ENCODE measurements around the gene IFFO2.

Gene IFFO2

DNA sequence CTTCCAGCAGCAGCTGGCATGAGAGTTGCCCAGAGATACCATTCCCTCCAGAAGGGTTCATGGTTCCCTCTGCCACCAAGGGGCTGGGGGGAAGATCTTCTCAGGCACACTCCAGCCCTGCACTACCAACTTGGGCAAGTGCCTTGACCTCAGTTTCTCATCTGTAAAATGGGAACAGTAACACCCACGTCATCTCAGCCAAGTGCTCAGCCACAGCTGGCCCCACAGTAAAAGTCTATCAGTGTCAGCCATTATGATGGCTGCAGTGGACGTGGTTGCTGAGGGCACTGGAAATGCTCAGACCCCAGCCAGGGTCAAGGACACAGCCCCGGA lies 80.7 kb downstream of the IFFO2 start:
- TF ChIP-seq CREB1 (IDR thresholded peaks at IDR 0.05; ENCODE audit: low read depth) (no peak), EGR1 (IDR thresholded peaks at IDR 0.05) (no peak), ZBTB7A (IDR thresholded peaks at IDR 0.05; ENCODE audit: low read depth) (no peak), YY1 (IDR thresholded peaks at IDR 0.05; ENCODE audit: low read depth) (no peak), EP300 (IDR thresholded peaks at IDR 0.05; ENCODE audit: borderline replicate concordance) (no peak), TCF12 (IDR thresholded peaks at IDR 0.05; ENCODE audit: low read depth) (no peak), NFIC (IDR thresholded peaks at IDR 0.05) (no peak), FOXM1 (IDR thresholded peaks at IDR 0.05; ENCODE audit: borderline replicate concordance, low read depth) (no peak), CEBPB (IDR thresholded peaks at IDR 0.05) (no peak), TEAD4 (IDR thresholded peaks at IDR 0.05) (no peak), TAF1 (IDR thresholded peaks at IDR 0.05; ENCODE audit: low read depth) (no peak), RAD21 (IDR thresholded peaks at IDR 0.05; ENCODE audit: low read depth) (no peak)
- TF ChIP-seq, protein P1, sequence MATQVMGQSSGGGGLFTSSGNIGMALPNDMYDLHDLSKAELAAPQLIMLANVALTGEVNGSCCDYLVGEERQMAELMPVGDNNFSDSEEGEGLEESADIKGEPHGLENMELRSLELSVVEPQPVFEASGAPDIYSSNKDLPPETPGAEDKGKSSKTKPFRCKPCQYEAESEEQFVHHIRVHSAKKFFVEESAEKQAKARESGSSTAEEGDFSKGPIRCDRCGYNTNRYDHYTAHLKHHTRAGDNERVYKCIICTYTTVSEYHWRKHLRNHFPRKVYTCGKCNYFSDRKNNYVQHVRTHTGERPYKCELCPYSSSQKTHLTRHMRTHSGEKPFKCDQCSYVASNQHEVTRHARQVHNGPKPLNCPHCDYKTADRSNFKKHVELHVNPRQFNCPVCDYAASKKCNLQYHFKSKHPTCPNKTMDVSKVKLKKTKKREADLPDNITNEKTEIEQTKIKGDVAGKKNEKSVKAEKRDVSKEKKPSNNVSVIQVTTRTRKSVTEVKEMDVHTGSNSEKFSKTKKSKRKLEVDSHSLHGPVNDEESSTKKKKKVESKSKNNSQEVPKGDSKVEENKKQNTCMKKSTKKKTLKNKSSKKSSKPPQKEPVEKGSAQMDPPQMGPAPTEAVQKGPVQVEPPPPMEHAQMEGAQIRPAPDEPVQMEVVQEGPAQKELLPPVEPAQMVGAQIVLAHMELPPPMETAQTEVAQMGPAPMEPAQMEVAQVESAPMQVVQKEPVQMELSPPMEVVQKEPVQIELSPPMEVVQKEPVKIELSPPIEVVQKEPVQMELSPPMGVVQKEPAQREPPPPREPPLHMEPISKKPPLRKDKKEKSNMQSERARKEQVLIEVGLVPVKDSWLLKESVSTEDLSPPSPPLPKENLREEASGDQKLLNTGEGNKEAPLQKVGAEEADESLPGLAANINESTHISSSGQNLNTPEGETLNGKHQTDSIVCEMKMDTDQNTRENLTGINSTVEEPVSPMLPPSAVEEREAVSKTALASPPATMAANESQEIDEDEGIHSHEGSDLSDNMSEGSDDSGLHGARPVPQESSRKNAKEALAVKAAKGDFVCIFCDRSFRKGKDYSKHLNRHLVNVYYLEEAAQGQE (IDR thresholded peaks at IDR 0.05; ENCODE audit: low read depth): no peak
- TF ChIP-seq, protein P2, sequence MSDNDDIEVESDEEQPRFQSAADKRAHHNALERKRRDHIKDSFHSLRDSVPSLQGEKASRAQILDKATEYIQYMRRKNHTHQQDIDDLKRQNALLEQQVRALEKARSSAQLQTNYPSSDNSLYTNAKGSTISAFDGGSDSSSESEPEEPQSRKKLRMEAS (IDR thresholded peaks at IDR 0.05): no peak
- TF ChIP-seq, protein P3, sequence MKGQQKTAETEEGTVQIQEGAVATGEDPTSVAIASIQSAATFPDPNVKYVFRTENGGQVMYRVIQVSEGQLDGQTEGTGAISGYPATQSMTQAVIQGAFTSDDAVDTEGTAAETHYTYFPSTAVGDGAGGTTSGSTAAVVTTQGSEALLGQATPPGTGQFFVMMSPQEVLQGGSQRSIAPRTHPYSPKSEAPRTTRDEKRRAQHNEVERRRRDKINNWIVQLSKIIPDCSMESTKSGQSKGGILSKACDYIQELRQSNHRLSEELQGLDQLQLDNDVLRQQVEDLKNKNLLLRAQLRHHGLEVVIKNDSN (IDR thresholded peaks at IDR 0.05): no peak

DNA sequence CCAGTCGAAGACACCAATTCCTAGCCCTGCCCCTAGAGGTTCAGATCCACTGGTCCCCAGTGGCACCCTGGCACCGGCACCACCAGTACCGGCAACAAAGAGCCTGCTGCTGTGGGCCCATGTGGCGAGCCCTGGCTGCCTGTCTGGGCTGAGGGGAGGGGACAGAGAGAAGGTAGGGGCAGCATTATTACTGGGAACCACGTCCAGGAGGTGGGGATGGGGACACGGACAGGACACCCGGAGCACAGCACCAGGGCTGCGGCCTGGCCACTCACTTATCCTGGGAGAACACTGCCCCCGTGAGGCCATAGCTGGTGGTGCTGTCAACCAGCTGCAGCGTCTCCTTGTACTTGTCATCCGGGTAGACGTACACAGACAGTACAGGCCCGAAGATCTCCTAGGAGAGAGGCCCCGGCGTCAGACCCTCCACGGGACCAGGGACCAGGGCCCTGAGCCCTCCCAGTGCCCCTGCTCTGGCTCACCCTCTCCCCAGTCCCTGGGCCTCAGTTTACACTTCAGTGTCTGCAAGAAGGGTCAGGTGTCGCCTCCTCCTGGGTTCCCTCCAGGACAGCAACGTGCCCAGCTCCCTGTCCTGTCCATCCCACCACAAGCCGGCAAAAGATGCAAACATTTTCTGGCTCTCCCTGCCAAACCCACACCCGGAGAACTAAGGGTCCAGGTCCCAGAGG lies 81.2 kb downstream of the IFFO2 start:
- TF ChIP-seq RAD21 (IDR thresholded peaks at IDR 0.05; ENCODE audit: low read depth) (peak; percentile 83), YY1 (IDR thresholded peaks at IDR 0.05; ENCODE audit: low read depth) (no peak)

DNA sequence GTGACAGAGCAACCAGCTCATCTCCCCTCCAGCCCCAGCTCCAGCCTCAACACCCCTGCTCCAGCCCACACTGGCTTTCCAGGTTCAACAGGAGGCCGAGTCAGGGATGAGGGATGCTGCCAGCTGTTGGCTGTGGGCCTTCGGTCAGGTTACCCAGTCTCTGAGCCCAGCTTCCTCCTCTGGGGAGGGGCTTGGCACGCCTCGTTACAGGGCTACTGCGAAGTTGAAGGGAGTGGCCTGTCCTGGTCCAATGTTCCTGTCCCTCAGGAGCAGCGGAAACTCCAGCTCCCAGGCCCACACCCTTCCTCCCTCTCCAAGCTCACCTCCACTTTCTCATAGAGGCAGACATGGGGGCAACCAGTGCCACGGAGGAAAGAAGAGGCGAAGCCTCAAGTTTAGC lies 81.9 kb downstream of the IFFO2 start:
- TF ChIP-seq TCF12 (IDR thresholded peaks at IDR 0.05; ENCODE audit: low read depth) (no peak), ZBTB7A (IDR thresholded peaks at IDR 0.05; ENCODE audit: low read depth) (no peak), EGR1 (IDR thresholded peaks at IDR 0.05) (no peak), RAD21 (IDR thresholded peaks at IDR 0.05; ENCODE audit: low read depth) (no peak), TEAD4 (IDR thresholded peaks at IDR 0.05) (no peak), YY1 (IDR thresholded peaks at IDR 0.05; ENCODE audit: low read depth) (no peak), CREB1 (IDR thresholded peaks at IDR 0.05; ENCODE audit: low read depth) (no peak), CEBPB (IDR thresholded peaks at IDR 0.05) (no peak), FOXM1 (IDR thresholded peaks at IDR 0.05; ENCODE audit: borderline replicate concordance, low read depth) (no peak), EP300 (IDR thresholded peaks at IDR 0.05; ENCODE audit: borderline replicate concordance) (no peak), NFIC (IDR thresholded peaks at IDR 0.05) (no peak)
- TF ChIP-seq, protein P1 (IDR thresholded peaks at IDR 0.05; ENCODE audit: low read depth): no peak

DNA sequence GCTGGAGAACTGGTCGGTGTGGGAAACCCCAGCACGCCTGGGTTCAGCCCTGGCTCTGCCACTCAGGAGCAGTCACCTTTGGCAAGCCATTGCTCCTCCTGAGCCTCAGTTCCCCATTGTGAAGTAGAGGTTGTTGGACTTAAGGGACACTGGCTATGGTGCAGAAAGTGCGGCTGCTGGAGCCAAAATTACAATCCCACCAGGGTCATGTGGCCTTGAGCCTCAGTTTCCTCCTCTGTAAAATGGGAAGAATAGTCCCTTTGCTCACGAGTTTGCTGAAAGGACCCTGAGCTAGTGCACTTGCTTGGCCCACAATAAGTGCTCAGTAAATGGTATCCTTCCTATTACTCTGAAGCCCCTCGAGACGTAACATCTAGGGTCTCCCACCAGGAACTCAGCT lies 82.4 kb downstream of the IFFO2 start:
- TF ChIP-seq CREB1 (IDR thresholded peaks at IDR 0.05; ENCODE audit: low read depth) (no peak), RAD21 (IDR thresholded peaks at IDR 0.05; ENCODE audit: low read depth) (no peak), CEBPB (IDR thresholded peaks at IDR 0.05) (no peak), ZBTB7A (IDR thresholded peaks at IDR 0.05; ENCODE audit: low read depth) (no peak), TCF12 (IDR thresholded peaks at IDR 0.05; ENCODE audit: low read depth) (no peak)
- TF ChIP-seq, protein P2 (IDR thresholded peaks at IDR 0.05): no peak
- TF ChIP-seq, protein P1 (IDR thresholded peaks at IDR 0.05; ENCODE audit: low read depth): no peak

DNA sequence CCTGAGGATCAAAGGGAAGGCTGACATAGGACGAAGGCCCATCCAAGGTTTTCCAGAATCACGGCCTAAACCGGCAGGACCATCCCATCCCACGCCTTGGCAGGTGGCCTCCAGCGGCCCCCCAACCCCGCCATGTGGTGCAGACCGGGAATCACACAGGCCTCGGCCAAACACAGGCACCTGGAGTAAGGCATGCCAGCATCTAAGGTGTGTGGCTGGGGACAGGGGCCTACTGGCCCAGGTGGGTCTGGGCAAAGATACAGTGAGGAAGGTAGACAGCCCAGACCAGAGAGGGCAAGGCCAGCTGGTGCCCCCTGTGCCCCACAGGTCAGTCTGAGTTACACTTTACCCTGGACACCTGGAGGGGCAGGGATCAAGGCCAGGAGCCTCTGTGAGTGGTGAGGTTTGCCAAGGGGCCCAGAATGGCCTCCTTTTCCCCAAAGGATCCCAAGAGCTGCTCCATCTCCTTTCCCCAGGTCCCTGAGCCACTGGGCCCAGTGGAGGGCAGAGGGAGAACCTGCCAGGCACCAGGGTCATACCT lies 84.3 kb downstream of the IFFO2 start:
- TF ChIP-seq ZBTB7A (IDR thresholded peaks at IDR 0.05; ENCODE audit: low read depth) (no peak), TEAD4 (IDR thresholded peaks at IDR 0.05) (no peak), CEBPB (IDR thresholded peaks at IDR 0.05) (no peak), EP300 (IDR thresholded peaks at IDR 0.05; ENCODE audit: borderline replicate concordance) (no peak), TAF1 (IDR thresholded peaks at IDR 0.05; ENCODE audit: low read depth) (no peak), TCF12 (IDR thresholded peaks at IDR 0.05; ENCODE audit: low read depth) (no peak), RAD21 (IDR thresholded peaks at IDR 0.05; ENCODE audit: low read depth) (no peak), EGR1 (IDR thresholded peaks at IDR 0.05) (no peak), YY1 (IDR thresholded peaks at IDR 0.05; ENCODE audit: low read depth) (no peak), FOXM1 (IDR thresholded peaks at IDR 0.05; ENCODE audit: borderline replicate concordance, low read depth) (no peak), NFIC (IDR thresholded peaks at IDR 0.05) (no peak), CREB1 (IDR thresholded peaks at IDR 0.05; ENCODE audit: low read depth) (no peak)
- TF ChIP-seq, protein P3 (IDR thresholded peaks at IDR 0.05): no peak
- TF ChIP-seq, protein P1 (IDR thresholded peaks at IDR 0.05; ENCODE audit: low read depth): no peak
- TF ChIP-seq, protein P2 (IDR thresholded peaks at IDR 0.05): no peak

All from Ishikawa (cell line).